ENCODE measurements around the gene WDR11. TPM values are rescaled to one million over a fixed set of nuclear protein-coding genes. Genes with fewer than 3 reads are reported as not detected.

WDR11 gene
- total RNA-seq, 1 experiment from 2014 or later: 49.2 TPM

DNA sequence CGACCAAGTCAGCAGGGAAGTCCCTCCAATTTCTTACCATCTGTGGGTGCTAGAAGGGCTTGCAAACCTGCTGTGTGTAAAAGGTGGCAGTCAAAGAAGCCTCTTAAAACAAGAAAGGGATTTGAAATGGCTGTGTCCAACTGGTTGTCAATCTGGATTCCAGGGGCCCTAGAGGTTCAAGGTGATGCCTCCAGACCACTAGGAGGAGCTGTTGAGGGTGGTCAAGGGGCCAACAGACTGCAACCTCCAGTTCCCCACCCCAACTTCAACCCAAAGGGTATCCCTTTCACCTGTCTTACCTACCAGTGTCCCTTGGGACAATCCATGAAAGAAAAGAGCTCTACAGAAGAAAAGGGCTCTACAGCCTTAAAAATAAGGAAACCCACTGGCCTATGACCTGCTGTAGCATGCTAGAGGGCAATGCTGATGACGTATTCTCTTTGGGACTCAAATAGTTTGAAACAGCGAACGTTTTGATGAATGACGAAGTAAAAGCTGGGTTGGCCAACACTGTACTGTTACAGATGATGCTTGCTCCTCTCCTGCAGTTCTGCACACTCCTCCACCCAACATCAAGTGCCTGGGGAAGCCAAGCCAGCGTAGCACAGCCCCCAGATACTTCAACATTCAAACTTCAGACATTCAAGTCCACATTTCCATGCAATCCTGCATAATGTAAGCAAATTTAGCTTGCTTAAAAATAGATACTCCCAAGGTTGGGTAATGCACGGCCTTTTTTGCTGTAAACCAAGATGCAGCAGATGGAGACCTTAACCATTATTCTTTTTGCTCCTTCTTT is 45.9 kb upstream of the WDR11 start:
- POLR2A ChIA-PET: interaction anchor here (1.0 kb wide), 1 partner anchor 60 kb away, joined by 3 read pairs; no protein-coding TSS in a partner anchor
- Mint-ChIP-seq H3K9me3 (ENCODE audit: unreplicated experiment) (no peaks in the 10 kb centered on the region), H3K4me3 (ENCODE audit: unreplicated experiment) (no peak overlapping the region), H3K27ac (ENCODE audit: low read depth, unreplicated experiment) (no peak overlapping the region), H3K27me3 (ENCODE audit: insufficient read depth, unreplicated experiment) (peaks cover 67% of the 10 kb centered on the region), H3K36me3 (ENCODE audit: insufficient read depth, unreplicated experiment) (no peaks in the 10 kb centered on the region), H3K4me1 (ENCODE audit: insufficient read depth, unreplicated experiment) (no peaks in the 10 kb centered on the region)
- BruUV-seq (replicated peaks): no TSS peak
- CTCF ChIA-PET: interaction anchor here (0.7 kb wide), 1 partner anchor 360 kb away, joined by 3 read pairs; no protein-coding TSS in a partner anchor
- intact Hi-C loops (cut with micrococcal nuclease): no loop called here
- TF ChIP-seq, protein P1, sequence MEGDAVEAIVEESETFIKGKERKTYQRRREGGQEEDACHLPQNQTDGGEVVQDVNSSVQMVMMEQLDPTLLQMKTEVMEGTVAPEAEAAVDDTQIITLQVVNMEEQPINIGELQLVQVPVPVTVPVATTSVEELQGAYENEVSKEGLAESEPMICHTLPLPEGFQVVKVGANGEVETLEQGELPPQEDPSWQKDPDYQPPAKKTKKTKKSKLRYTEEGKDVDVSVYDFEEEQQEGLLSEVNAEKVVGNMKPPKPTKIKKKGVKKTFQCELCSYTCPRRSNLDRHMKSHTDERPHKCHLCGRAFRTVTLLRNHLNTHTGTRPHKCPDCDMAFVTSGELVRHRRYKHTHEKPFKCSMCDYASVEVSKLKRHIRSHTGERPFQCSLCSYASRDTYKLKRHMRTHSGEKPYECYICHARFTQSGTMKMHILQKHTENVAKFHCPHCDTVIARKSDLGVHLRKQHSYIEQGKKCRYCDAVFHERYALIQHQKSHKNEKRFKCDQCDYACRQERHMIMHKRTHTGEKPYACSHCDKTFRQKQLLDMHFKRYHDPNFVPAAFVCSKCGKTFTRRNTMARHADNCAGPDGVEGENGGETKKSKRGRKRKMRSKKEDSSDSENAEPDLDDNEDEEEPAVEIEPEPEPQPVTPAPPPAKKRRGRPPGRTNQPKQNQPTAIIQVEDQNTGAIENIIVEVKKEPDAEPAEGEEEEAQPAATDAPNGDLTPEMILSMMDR (IDR thresholded peaks at IDR 0.05; ENCODE audit: unreplicated experiment): no peak
- no peak for DNase-seq (ENCODE audit: unreplicated experiment)

DNA sequence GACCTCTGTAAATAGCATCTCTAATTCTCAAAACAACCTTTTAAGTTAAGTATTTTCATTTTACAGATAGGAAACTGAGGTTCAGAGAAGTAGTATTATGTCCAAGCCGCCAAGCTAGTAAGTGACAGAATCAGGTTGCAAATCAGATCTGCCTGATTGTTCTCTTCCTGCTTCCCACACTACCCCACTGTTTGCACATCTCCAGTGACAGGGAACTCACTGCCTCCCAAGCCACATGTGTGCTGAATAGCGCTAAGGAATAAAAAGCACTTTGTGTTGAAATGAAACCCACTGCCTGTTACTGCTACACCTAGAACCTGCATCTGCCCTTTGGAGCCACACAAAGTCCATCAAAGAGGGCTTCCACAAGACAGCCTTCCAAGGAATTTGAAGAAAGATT is 45.1 kb upstream of the WDR11 start:
- ChIA-PET POLR2A (interaction anchor here (1.0 kb wide), 1 partner anchor 61 kb away, joined by 3 read pairs; no protein-coding TSS in a partner anchor), CTCF (no interaction called here)
- Mint-ChIP-seq H3K9me3 (ENCODE audit: unreplicated experiment) (no peaks in the 10 kb centered on the region), H3K27me3 (ENCODE audit: insufficient read depth, unreplicated experiment) (peaks cover 68% of the 10 kb centered on the region), H3K4me1 (ENCODE audit: insufficient read depth, unreplicated experiment) (no peaks in the 10 kb centered on the region), H3K4me3 (ENCODE audit: unreplicated experiment) (no peak overlapping the region), H3K27ac (ENCODE audit: low read depth, unreplicated experiment) (no peak overlapping the region), H3K36me3 (ENCODE audit: insufficient read depth, unreplicated experiment) (no peaks in the 10 kb centered on the region)
- BruUV-seq (replicated peaks): no TSS peak
- TF ChIP-seq, protein P1 (IDR thresholded peaks at IDR 0.05; ENCODE audit: unreplicated experiment): no peak
- intact Hi-C loops (cut with micrococcal nuclease): no loop called here
- DNase-seq (ENCODE audit: unreplicated experiment): no peak

DNA sequence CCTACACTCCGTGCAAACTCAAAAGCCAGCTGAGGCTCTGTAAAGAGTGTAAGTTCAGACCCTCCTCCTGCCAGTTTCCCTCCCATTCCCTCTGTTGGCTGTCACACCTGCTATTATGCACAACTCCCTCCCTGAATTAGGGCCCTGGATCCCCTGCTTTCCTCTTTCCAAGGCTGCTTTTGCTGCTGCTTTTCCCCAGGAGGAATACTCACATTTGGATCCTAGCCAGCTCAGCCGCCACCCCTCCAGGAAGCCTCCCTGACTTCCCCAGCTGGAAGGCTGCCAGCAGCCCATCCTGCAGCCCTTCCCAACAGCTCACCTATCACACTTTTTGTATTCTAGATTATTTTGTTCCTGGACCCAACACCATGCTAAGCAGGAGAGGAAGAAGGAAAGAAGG is 40.9 kb upstream of the WDR11 start:
- intact Hi-C loops (cut with micrococcal nuclease): no loop called here
- TF ChIP-seq, protein P1 (IDR thresholded peaks at IDR 0.05; ENCODE audit: unreplicated experiment): no peak
- Mint-ChIP-seq H3K27ac (ENCODE audit: low read depth, unreplicated experiment) (no peak overlapping the region), H3K9me3 (ENCODE audit: unreplicated experiment) (no peaks in the 10 kb centered on the region), H3K27me3 (ENCODE audit: insufficient read depth, unreplicated experiment) (peaks cover 91% of the 10 kb centered on the region), H3K4me3 (ENCODE audit: unreplicated experiment) (no peak overlapping the region), H3K4me1 (ENCODE audit: insufficient read depth, unreplicated experiment) (no peaks in the 10 kb centered on the region), H3K36me3 (ENCODE audit: insufficient read depth, unreplicated experiment) (no peaks in the 10 kb centered on the region)
- ChIA-PET CTCF (no interaction called here), POLR2A (no interaction called here)
- DNase-seq (ENCODE audit: unreplicated experiment): no peak
- BruUV-seq (replicated peaks): no TSS peak

DNA sequence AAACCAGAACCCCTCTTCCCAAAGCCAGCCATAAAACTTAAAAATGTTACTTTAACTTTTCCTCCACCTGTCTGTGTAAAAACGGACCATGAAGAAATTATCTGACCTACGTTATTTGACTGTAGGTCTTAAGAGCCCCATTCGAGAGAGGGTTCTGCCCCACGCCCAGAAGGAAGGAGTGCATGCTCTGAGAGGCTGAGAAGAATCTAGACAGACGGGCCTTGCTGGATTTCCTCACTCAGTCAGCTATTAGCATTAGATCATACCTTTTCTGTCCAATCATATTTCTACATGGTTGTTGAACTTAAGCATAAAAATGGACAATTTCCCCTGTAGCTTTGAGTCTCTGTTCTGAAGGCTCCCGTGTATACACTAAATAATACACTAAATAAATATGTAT is 38.1 kb upstream of the WDR11 start:
- CTCF ChIA-PET: no interaction called here
- TF ChIP-seq, protein P1 (IDR thresholded peaks at IDR 0.05; ENCODE audit: unreplicated experiment): no peak
- Mint-ChIP-seq H3K9me3 (ENCODE audit: unreplicated experiment) (no peaks in the 10 kb centered on the region), H3K4me3 (ENCODE audit: unreplicated experiment) (no peak overlapping the region), H3K36me3 (ENCODE audit: insufficient read depth, unreplicated experiment) (no peaks in the 10 kb centered on the region), H3K4me1 (ENCODE audit: insufficient read depth, unreplicated experiment) (no peaks in the 10 kb centered on the region), H3K27me3 (ENCODE audit: insufficient read depth, unreplicated experiment) (peaks cover 98% of the 10 kb centered on the region), H3K27ac (ENCODE audit: low read depth, unreplicated experiment) (no peak overlapping the region)
- intact Hi-C loops (cut with micrococcal nuclease): no loop called here
- no peak for DNase-seq (ENCODE audit: unreplicated experiment)
- POLR2A ChIA-PET: no interaction called here
- no TSS peak for BruUV-seq (replicated peaks)
